Activated naive CD8-positive, alpha-beta T cell treated with anti-CD3 and anti-CD28 coated beads for 36 hours (primary cell): ENCODE measurements around the gene AGL. TPM values are rescaled to one million over a fixed set of nuclear protein-coding genes. Genes with fewer than 3 reads are reported as not detected.
"Not testable (repeated sequence)": the region's sequence is repeated elsewhere in the genome, so short reads cannot be mapped to it uniquely, and the experiment has no call there.

Experiments used
- DNase-seq: peaks from one replicate; pipeline ENCODE4 v3.0.0; 2021
- H3K27ac Mint-ChIP-seq: one replicate; pipeline ENCODE4 v1.8.0; 2022; ENCODE audit warnings: mild to moderate bottlenecking, moderate library complexity, mixed read lengths
- H3K27me3 Mint-ChIP-seq: one replicate; pipeline ENCODE4 v1.8.0; 2022; ENCODE audit warnings: mild to moderate bottlenecking, mixed read lengths
- H3K36me3 Mint-ChIP-seq: one replicate; pipeline ENCODE4 v1.8.0; 2021; ENCODE audit warnings: mild to moderate bottlenecking, mixed read lengths
- H3K4me1 Mint-ChIP-seq: one replicate; pipeline ENCODE4 v1.8.0; 2021; ENCODE audit warnings: mixed read lengths
- H3K4me3 Mint-ChIP-seq: one replicate; pipeline ENCODE4 v1.8.0; 2022; ENCODE audit warnings: mild to moderate bottlenecking, moderate library complexity, mixed read lengths
- H3K9me3 Mint-ChIP-seq: one replicate; pipeline ENCODE4 v1.8.0; 2022; ENCODE audit warnings: mixed read lengths
- total RNA-seq, 2 experiments: library from RNA; stranded (reverse); gene quantifications; one replicate each; pipeline ENCODE4 v1.2.3, GENCODE V29; 2021

Gene AGL
- total RNA-seq, 2 experiments from 2014 or later, result 16.2 to 16.5 TPM

DNA sequence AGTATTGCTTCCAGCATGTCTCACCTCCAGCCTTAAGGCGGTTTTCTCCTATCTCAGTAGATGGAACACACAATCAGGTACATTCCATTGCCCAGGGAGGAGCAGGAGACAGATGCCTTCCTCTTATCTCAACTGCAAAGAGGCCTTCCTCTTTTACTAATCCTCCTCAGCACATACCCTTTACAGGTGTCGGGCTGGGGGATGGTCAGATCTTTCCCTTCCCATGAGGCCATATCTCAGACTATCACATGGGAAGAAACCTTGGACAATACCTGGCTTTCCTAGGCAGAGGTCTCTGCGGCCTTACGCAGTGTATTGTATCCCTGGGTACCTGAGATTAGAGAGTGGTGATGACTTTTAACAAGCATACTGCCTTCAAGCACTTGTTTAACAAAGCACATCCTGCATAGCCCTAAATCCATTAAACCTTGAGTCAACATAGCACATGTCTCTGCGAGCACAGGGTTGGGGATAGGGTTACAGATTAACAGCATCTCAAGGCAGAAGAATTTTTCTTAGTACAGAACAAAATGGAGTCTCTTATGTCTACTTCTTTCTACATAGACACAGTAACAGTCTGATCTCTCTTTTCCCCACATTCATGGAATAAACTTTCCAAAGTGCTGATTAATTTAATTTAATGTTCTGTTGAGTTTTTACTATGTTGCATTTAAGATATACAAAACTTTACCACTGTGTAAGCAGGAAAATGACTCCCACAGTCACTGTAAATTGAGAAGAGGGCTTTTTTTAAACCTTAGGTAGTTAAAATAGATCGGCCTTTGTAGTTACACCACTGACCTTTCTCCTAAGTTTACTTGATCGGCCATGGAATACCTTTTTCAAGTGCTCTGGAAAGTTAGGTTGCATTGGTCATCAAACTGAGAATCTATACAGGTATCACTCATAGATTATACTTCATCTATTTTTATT, 13.7 kb upstream of the AGL start:
- H3K4me1 Mint-ChIP-seq, H3K27ac Mint-ChIP-seq, H3K9me3 Mint-ChIP-seq, H3K36me3 Mint-ChIP-seq, H3K27me3 Mint-ChIP-seq, DNase-seq, H3K4me3 Mint-ChIP-seq: not testable (repeated sequence)

DNA sequence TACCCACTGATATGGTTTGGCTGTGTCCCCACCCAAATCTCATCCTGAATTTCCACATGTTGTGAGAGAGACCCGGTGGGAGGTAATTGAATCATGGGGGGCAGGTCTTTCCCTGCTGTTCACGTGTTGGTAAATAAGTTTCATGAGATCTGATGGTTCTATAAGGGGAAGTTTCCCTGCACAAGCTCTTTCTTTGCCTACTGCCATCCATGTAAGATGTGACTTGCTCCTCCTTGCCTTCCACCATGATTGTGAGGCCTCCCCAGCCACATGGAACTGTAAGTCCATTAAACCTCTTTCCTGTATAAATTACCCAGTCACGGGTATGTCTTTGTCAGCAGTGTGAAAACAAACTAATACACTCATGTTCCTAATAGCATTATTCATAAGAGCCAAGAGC, 9.8 kb upstream of the AGL start:
- H3K27ac Mint-ChIP-seq, H3K27me3 Mint-ChIP-seq, H3K36me3 Mint-ChIP-seq, H3K4me1 Mint-ChIP-seq, H3K4me3 Mint-ChIP-seq, H3K9me3 Mint-ChIP-seq, DNase-seq: not testable (repeated sequence)

DNA sequence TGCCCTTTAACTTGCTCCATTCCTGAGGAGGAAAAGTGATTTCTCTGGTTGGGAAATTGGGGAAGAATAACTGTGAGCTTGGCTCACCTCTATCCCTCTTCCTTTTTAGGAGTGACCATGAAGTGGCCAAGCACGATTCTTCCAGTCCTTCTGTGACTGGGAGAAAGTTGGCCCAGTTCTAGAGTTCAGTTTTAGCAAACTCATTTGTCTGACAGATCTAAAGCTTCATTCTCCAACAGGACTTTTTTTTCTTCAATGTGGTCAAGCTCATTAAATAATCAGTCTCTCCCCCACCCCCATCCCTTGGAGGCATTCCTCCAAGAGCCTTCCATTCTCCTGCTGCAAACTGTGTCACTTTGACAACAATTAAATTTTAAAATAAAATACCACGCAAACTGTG, 6.4 kb upstream of the AGL start:
- H3K36me3 Mint-ChIP-seq, result no peaks in the 10 kb centered on the region
- H3K9me3 Mint-ChIP-seq, result peaks cover 6% of the 10 kb centered on the region
- H3K27me3 Mint-ChIP-seq, result peaks cover 3% of the 10 kb centered on the region
- DNase-seq, result no peak
- no peak overlapping the region for H3K4me3 Mint-ChIP-seq
- H3K27ac Mint-ChIP-seq, result no peak overlapping the region
- H3K4me1 Mint-ChIP-seq, result no peaks in the 10 kb centered on the region

DNA sequence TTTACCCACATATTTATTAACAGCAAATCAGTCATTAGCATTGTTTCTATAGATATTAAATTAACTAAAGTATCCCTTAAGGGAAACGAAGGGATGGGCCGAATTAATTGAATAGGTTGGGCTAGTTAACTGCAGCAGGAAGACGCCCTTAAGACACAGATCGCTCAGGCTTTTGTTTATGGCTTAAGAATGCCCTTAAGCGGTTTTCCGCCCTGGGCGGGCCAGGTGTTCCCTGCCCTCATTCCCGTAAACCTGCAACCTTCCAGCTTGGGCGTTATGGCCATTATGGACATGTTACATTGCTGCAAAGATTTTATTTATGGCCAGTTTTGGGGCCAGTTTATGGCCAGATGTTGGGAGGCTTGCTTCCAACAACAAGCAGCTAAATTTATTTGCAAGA, 5.0 kb upstream of the AGL start:
- H3K36me3 Mint-ChIP-seq, H3K4me1 Mint-ChIP-seq, H3K27ac Mint-ChIP-seq, H3K4me3 Mint-ChIP-seq, H3K9me3 Mint-ChIP-seq, DNase-seq, H3K27me3 Mint-ChIP-seq: not testable (repeated sequence)

DNA sequence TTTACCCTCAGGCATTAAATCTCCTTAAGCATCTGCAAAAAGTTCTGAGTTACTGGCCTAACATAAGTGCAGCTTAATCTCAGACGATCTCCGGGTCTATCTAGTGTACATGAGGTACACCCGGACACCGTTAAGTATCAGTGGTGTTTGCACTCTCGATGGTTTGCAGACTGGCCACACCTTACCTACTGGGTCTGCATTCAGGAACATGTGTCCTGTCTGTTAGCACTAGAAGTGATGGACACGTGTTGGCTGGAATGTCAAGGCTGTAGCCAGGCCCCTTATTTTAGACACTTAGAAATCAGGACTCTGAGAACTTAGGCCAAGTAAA, 783 bp upstream of the AGL start:
- Mint-ChIP-seq H3K36me3 (peaks cover 19% of the 10 kb centered on the region), H3K27me3 (no peaks in the 10 kb centered on the region), H3K4me1 (peaks cover 18% of the 10 kb centered on the region), H3K4me3 (peak overlapping the region; percentile 96), H3K9me3 (no peaks in the 10 kb centered on the region), H3K27ac (peak overlapping the region; percentile 94)
- no peak for DNase-seq

DNA sequence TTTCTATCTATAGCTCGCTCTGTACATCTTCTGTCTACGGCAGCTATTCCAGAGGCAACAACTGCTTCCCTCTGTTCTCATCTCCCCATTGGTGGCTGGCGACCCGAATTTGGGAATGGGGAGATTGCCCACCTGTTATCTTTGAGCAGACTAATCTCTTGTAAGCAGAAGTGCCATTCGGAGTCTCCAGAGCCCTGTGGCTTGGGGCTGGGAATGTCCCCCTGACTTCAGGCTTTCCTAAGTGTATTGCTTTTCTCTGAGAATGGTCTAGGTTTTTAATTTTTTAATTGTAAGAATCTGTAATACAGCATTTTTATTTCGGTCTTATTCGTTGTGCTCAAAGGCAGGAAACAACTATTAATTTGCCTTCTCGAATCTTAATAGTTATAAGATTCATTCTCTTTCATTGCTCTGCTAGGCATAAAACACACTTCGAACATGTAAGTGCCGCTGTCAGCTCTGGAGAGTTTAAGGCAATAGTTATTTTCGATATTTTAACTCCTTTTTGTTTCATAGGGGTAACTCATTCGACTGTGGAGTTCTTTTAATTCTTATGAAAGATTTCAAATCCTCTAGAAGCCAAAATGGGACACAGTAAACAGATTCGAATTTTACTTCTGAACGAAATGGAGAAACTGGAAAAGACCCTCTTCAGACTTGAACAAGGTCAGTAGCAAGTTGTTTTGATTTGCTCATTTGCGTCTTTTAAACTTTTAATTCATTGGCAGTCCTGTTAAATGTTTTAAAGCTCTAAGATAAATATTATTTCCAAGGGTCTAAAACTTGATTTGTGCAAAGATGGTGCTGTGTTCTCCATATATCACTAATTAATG, 514 bp downstream of the AGL start:
- H3K27me3 Mint-ChIP-seq, result no peaks in the 10 kb centered on the region
- no peaks in the 10 kb centered on the region for H3K9me3 Mint-ChIP-seq
- H3K4me3 Mint-ChIP-seq, result peak overlapping the region; percentile 96
- peaks cover 18% of the 10 kb centered on the region for H3K4me1 Mint-ChIP-seq
- no peak for DNase-seq
- H3K36me3 Mint-ChIP-seq, result peaks cover 25% of the 10 kb centered on the region
- H3K27ac Mint-ChIP-seq, result peak overlapping the region; percentile 84

DNA sequence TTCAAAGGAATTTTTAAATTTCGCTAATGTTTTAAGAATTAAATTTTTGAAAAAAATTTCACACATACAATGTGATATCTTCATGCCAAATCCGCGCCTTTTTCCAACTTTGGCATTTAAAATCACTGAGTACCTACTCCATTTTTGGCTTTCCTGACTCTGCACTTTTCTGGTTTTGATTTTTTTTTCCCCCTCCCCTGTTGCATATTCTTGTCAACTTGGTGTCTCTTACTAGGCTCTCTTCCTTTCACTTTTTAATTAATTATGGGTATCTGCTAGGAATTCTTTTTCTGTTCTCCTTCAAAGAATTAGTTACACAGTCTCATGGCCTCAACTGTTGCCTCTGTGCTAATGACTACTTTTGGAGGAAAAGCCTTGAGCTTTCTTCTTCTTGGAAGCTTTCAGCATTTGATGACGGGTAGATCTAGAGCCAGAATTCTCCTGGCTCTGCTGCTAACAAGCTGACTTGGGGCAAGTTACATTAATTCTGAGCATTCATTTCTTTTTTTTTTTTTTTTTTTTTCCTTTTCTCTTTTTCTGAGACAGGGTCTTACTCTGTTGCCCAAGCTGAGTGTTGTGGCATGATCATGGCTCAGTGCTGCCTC, 1.8 kb downstream of the AGL start:
- H3K27me3 Mint-ChIP-seq, result no peaks in the 10 kb centered on the region
- no peak for DNase-seq
- peaks cover 18% of the 10 kb centered on the region for H3K4me1 Mint-ChIP-seq
- peaks cover 30% of the 10 kb centered on the region for H3K36me3 Mint-ChIP-seq
- H3K27ac Mint-ChIP-seq, result no peak overlapping the region
- peak overlapping the region; percentile 12 for H3K4me3 Mint-ChIP-seq
- no peaks in the 10 kb centered on the region for H3K9me3 Mint-ChIP-seq

DNA sequence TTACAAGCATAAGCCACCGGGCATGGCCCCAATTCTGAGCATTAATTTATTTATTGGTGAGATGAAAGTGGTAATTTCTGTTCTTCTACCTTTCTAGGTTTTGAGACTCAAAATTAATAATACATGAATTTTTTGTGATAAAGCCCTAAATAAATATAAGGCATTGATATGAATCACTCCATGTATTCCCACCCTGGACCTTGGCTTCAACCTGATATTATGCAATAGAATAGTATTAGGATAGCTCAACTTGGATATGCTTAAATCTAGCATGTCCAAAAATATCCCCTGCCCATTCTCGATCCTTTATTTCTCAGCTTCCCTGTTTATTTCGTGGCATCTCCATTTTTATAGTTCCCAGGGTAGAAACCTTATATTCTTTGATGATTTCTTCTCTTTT, 2.5 kb downstream of the AGL start:
- no peak overlapping the region for H3K27ac Mint-ChIP-seq
- no peak overlapping the region for H3K4me3 Mint-ChIP-seq
- peaks cover 32% of the 10 kb centered on the region for H3K36me3 Mint-ChIP-seq
- H3K4me1 Mint-ChIP-seq, result peaks cover 18% of the 10 kb centered on the region
- no peak for DNase-seq
- no peaks in the 10 kb centered on the region for H3K9me3 Mint-ChIP-seq
- no peaks in the 10 kb centered on the region for H3K27me3 Mint-ChIP-seq

DNA sequence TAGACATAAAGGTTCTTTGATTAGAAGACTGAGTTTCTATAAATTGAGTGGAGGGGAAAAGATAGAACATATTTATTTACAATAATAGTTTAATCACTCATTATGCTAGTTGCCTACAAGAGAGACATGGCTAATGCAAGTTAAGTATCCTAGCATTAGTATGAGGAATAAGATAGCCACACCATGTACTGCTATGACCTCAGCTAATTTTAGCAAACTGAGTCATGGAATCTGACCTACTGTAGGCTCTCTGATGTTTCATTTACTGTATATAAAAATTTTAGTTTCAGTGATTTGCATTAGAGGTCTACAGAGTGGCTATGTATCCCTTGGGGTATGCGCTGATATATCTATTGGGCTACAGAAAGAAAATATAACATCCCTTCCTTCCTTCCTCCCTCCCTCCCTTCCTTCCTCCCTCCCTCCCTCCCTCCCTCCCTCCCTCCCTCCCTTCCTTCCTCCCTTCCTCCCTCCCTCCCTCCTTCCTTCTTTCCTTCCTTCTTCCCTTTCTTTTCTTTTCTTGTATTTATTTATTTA, 5.8 kb downstream of the AGL start:
- H3K4me1 Mint-ChIP-seq, result peaks cover 10% of the 10 kb centered on the region
- no peaks in the 10 kb centered on the region for H3K27me3 Mint-ChIP-seq
- no peak for DNase-seq
- H3K36me3 Mint-ChIP-seq, result peaks cover 34% of the 10 kb centered on the region
- no peak overlapping the region for H3K4me3 Mint-ChIP-seq
- H3K27ac Mint-ChIP-seq, result no peak overlapping the region
- H3K9me3 Mint-ChIP-seq, result no peaks in the 10 kb centered on the region

DNA sequence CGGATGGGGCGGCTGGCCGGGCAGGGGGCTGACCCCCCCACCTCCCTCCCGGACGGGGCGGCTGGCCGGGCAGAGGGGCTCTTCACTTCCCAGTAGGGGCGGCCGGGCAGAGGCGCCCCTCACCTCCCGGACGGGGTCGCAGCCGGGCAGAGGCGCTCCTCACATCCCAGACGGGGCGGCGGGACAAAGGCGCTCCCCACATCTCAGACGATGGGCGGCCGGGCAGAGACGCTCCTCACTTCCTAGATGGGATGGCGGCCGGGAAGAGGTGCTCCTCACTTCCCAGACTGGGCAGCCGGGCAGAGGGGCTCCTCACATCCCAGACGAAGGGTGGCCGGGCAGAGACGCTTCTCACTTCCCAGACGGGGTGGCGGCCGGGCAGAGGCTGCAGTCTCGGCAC, 6.9 kb downstream of the AGL start:
- H3K27me3 Mint-ChIP-seq, DNase-seq, H3K4me1 Mint-ChIP-seq, H3K27ac Mint-ChIP-seq, H3K4me3 Mint-ChIP-seq, H3K9me3 Mint-ChIP-seq: not testable (repeated sequence)
- H3K36me3 Mint-ChIP-seq, result peaks cover 33% of the 10 kb centered on the region

DNA sequence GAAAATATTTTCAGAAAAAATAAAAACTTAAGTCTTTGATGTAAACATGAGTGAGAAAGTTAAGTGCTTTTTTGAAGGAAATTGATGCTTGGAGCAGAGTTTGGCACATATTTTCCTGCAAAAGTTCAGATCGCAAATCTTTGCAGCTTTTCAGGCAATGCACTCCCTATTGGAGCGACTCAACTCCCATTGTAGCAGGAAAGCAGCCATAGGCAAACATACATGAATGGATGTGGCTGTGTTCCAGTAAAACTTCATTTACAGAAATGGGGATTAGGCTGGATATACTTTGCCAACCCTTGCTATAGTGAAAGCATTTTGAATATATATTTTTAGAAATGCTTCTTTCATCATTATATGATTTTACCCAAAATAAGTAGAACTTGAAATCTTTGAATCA, 8.1 kb downstream of the AGL start:
- no peak for DNase-seq
- H3K4me3 Mint-ChIP-seq, result no peak overlapping the region
- no peak overlapping the region for H3K27ac Mint-ChIP-seq
- no peaks in the 10 kb centered on the region for H3K27me3 Mint-ChIP-seq
- H3K4me1 Mint-ChIP-seq, result no peaks in the 10 kb centered on the region
- H3K9me3 Mint-ChIP-seq, result no peaks in the 10 kb centered on the region
- peaks cover 33% of the 10 kb centered on the region for H3K36me3 Mint-ChIP-seq

DNA sequence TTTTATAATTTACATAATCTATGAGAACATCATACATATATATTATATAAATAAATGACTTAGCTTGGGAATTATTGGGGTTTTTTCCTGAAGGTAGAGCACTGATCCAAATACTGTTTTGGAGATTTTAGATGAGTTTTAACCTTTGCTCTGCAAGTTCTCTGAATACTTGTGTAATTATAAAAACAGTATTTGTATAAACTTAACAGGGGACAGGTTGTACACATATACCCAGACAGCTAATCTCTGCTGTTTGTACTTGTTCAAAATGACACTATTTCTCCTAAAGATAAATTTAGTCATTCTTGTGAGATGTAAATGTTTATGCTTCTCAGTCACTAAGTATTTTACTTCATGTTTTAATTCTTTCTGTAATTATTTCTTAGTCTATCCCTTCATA, 8.7 kb downstream of the AGL start:
- H3K4me1 Mint-ChIP-seq, result no peaks in the 10 kb centered on the region
- no peaks in the 10 kb centered on the region for H3K9me3 Mint-ChIP-seq
- H3K27me3 Mint-ChIP-seq, result no peaks in the 10 kb centered on the region
- no peak overlapping the region for H3K27ac Mint-ChIP-seq
- no peak for DNase-seq
- peaks cover 27% of the 10 kb centered on the region for H3K36me3 Mint-ChIP-seq
- H3K4me3 Mint-ChIP-seq, result no peak overlapping the region

DNA sequence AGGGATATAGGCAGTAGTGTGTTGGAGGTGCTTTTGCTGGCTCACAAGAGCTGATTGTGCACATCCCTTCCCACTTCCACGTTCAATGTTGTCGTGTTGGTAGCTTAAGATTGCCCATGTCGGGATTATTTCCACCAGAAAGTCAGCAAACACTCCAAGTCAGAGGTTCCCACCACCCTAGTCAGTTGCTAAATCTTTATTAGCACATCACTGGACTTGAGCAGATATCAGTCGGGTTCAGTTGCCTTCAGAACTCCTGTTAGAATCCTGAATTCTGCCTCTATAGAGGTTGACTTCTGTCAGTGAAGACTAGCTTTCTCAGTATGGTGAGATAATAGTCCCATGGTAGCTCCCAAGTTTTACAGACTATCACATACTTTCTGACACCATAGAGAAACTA, 10.5 kb downstream of the AGL start:
- H3K27me3 Mint-ChIP-seq, result no peaks in the 10 kb centered on the region
- no peaks in the 10 kb centered on the region for H3K9me3 Mint-ChIP-seq
- H3K4me1 Mint-ChIP-seq, result no peaks in the 10 kb centered on the region
- no peak overlapping the region for H3K4me3 Mint-ChIP-seq
- no peak for DNase-seq
- H3K36me3 Mint-ChIP-seq, result peaks cover 18% of the 10 kb centered on the region
- H3K27ac Mint-ChIP-seq, result no peak overlapping the region

DNA sequence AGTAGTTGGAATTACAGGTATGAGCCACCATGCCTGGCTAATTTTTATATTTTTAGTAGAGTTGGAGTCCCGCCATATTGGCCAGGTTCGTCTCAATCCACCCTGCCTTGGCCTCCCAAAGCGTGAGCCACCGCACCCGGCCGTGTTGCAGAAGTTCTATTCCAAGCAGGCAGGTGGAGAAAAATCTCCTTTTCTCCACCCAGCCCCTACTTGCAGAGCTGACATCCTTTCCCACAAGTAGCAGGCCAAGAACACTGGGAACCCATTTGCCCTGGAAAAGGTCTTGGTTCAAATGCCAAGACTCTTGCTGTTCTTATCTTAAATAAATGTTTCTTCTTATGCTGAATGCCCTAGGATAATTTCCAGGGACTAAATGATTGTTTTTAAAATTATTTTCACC, 17.5 kb downstream of the AGL start:
- Mint-ChIP-seq H3K36me3 (peaks cover 3% of the 10 kb centered on the region), H3K27ac (no peak overlapping the region), H3K4me3 (no peak overlapping the region), H3K4me1 (no peaks in the 10 kb centered on the region), H3K27me3 (no peaks in the 10 kb centered on the region), H3K9me3 (no peaks in the 10 kb centered on the region)
- no peak for DNase-seq

DNA sequence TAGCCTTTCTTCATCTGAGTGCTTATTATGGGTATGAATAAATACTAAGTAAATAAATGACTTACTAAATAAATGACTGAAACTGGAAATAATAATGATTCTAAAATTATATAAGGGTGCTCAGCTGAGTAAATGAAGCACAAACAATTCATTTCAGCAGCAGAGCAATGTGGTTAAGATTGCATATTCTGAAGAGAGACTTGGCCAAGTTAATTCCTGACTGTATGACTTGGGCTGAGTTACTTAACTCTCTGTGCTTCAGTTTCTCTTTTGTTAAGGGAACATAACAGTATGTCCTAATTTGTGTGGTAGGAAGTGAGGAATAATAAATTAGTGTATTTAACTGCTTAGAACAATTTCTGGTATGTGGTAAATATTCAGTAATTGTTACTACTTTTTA, 19.1 kb downstream of the AGL start:
- H3K4me1 Mint-ChIP-seq, result no peaks in the 10 kb centered on the region
- H3K9me3 Mint-ChIP-seq, result no peaks in the 10 kb centered on the region
- H3K4me3 Mint-ChIP-seq, result no peak overlapping the region
- H3K27ac Mint-ChIP-seq, result no peak overlapping the region
- DNase-seq, result no peak
- H3K36me3 Mint-ChIP-seq, result no peaks in the 10 kb centered on the region
- no peaks in the 10 kb centered on the region for H3K27me3 Mint-ChIP-seq
